ENCODE results near the gene PRDM12. TPM values are rescaled to one million over a fixed set of nuclear protein-coding genes. Genes with fewer than 3 reads are reported as not detected.

Gene PRDM12
- total and polyA plus RNA-seq, 2 donors (not counting 1 experiment from before 2014, with no cell fraction given) = not detected

DNA sequence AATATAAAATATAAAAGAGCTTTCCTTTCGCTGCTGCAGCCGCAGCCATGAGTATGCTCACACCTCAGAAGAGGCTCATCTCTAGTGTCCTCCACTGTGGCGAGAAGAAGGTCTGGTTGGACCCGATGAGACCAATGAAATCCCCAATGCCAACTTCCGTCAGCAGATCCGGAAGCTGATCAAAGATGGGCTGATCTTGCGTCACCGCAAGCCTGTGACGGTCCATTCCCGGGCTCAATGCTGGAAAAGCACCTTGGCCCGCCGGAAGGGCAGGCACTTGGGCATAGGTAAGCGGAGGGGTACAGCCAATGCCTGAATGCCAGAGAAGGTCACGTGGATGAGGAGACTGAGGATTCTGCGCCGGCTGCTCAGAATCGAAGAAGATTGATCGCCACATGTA lies 12.6 kb upstream of the PRDM12 start:
- TF ChIP-seq, protein P1, sequence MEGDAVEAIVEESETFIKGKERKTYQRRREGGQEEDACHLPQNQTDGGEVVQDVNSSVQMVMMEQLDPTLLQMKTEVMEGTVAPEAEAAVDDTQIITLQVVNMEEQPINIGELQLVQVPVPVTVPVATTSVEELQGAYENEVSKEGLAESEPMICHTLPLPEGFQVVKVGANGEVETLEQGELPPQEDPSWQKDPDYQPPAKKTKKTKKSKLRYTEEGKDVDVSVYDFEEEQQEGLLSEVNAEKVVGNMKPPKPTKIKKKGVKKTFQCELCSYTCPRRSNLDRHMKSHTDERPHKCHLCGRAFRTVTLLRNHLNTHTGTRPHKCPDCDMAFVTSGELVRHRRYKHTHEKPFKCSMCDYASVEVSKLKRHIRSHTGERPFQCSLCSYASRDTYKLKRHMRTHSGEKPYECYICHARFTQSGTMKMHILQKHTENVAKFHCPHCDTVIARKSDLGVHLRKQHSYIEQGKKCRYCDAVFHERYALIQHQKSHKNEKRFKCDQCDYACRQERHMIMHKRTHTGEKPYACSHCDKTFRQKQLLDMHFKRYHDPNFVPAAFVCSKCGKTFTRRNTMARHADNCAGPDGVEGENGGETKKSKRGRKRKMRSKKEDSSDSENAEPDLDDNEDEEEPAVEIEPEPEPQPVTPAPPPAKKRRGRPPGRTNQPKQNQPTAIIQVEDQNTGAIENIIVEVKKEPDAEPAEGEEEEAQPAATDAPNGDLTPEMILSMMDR (IDR thresholded peaks at IDR 0.05) = no peak
- no peak for TF ChIP-seq EZH2 (IDR thresholded peaks at IDR 0.05; ENCODE audit: borderline replicate concordance, insufficient read depth, low read depth, low read length, poor library complexity, severe bottlenecking)
- CTCF ChIA-PET = no interaction called here
- POLR2A ChIA-PET = no interaction called here

GRCh38 chr9:130654879-130655278 lies 9.5 kb upstream of the PRDM12 start:
- WGBS (ENCODE audit: insufficient coverage) = 93% methylated on average over 2 of the region's 6 CpGs
- POLR2A ChIA-PET = no interaction called here

More for the DNA sequence above, 12.6 kb upstream of the PRDM12 start:
- Histone ChIP-seq H3K79me2 (ENCODE audit: control insufficient read depth, insufficient read depth, low read length) (no peaks in the 10 kb centered on the region), H3K36me3 (replicated peaks in 1 of 2; ENCODE audit: control extremely low read depth in 1 of 2, control insufficient read depth in 1 of 2, extremely low read depth in 1 of 2, insufficient read depth in 2 of 2, low read length in 1 of 2) (no peaks in the 10 kb centered on the region), H3K4me2 (replicated peaks; ENCODE audit: low read depth, low read length, poor library complexity, severe bottlenecking) (no peak overlapping the region), H3K9ac (ENCODE audit: low read length) (no peak overlapping the region), H2AFZ (ENCODE audit: insufficient read depth, low read depth, low read length, poor library complexity, severe bottlenecking) (no peak overlapping the region), H3K4me1 (ENCODE audit: control insufficient read depth in 2 of 2, insufficient read depth in 2 of 2, low read length in 2 of 2) (no peaks in the 10 kb centered on the region), H3K27me3 (replicated peaks in 1 of 4; ENCODE audit: control extremely low read depth in 1 of 4, control insufficient read depth in 3 of 4, insufficient read depth in 4 of 4, low read length in 3 of 4) (peaks cover 0 to 8% (median 1%) of the 10 kb centered on the region in 4 experiments), H3K9me3 (ENCODE audit: control extremely low read depth in 1 of 3, control insufficient read depth in 2 of 3, insufficient read depth in 1 of 3, low read length in 2 of 3) (peaks cover 0 to 4% (median 0%) of the 10 kb centered on the region in 3 donors), H4K20me1 (ENCODE audit: control insufficient read depth, insufficient read depth, low read length, poor library complexity, severe bottlenecking) (no peaks in the 10 kb centered on the region), H3K4me3 (ENCODE audit: control extremely low read depth in 1 of 5, extremely low read depth in 1 of 5, insufficient read depth in 1 of 5, low read depth in 2 of 5, low read length in 4 of 5) (no peak overlapping the region), H3K27ac (ENCODE audit: low read length in 2 of 2) (no peak overlapping the region)
- Mint-ChIP-seq H3K4me3 (no peak overlapping the region), H3K9me3 (ENCODE audit: insufficient read depth) (no peaks in the 10 kb centered on the region), H3K27me3 (peaks cover 21% of the 10 kb centered on the region), H3K27ac (no peak overlapping the region), H3K4me1 (no peaks in the 10 kb centered on the region)
- no peak for DNase-seq
- ATAC-seq (ENCODE audit: low read depth) = no peak
- intact Hi-C loops (cut with micrococcal nuclease) = no loop called here
- 94% methylated on average over 14 of the region's 18 CpGs for WGBS (ENCODE audit: insufficient coverage)

More at GRCh38 chr9:130654879-130655278, 9.5 kb upstream of the PRDM12 start:
- Histone ChIP-seq H3K4me2 (replicated peaks; ENCODE audit: low read depth, low read length, poor library complexity, severe bottlenecking) (no peak overlapping the region), H4K20me1 (ENCODE audit: control insufficient read depth, insufficient read depth, low read length, poor library complexity, severe bottlenecking) (no peaks in the 10 kb centered on the region), H3K36me3 (replicated peaks in 1 of 2; ENCODE audit: control extremely low read depth in 1 of 2, control insufficient read depth in 1 of 2, extremely low read depth in 1 of 2, insufficient read depth in 2 of 2, low read length in 1 of 2) (no peaks in the 10 kb centered on the region), H3K27me3 (replicated peaks in 1 of 4; ENCODE audit: control extremely low read depth in 1 of 4, control insufficient read depth in 3 of 4, insufficient read depth in 4 of 4, low read length in 3 of 4) (peaks cover 0 to 30% (median 8%) of the 10 kb centered on the region in 4 experiments), H3K4me1 (ENCODE audit: control insufficient read depth in 2 of 2, insufficient read depth in 2 of 2, low read length in 2 of 2) (peaks cover 2 to 7% of the 10 kb centered on the region in 2 donors), H3K27ac (ENCODE audit: low read length in 2 of 2) (no peak overlapping the region), H3K79me2 (ENCODE audit: control insufficient read depth, insufficient read depth, low read length) (no peaks in the 10 kb centered on the region), H2AFZ (ENCODE audit: insufficient read depth, low read depth, low read length, poor library complexity, severe bottlenecking) (no peak overlapping the region), H3K9me3 (ENCODE audit: control extremely low read depth in 1 of 3, control insufficient read depth in 2 of 3, insufficient read depth in 1 of 3, low read length in 2 of 3) (peaks cover 0 to 5% (median 0%) of the 10 kb centered on the region in 3 donors), H3K9ac (ENCODE audit: low read length) (no peak overlapping the region), H3K4me3 (ENCODE audit: control extremely low read depth in 1 of 5, extremely low read depth in 1 of 5, insufficient read depth in 1 of 5, low read depth in 2 of 5, low read length in 4 of 5) (no peak overlapping the region)
- ATAC-seq (ENCODE audit: low read depth) (no peak), DNase-seq (no peak)
- Mint-ChIP-seq H3K27me3 (peaks cover 32% of the 10 kb centered on the region), H3K9me3 (ENCODE audit: insufficient read depth) (no peaks in the 10 kb centered on the region), H3K4me1 (peaks cover 4% of the 10 kb centered on the region), H3K27ac (no peak overlapping the region), H3K4me3 (no peak overlapping the region)
- CTCF ChIA-PET = no interaction called here
- no peak for TF ChIP-seq EZH2 (IDR thresholded peaks at IDR 0.05; ENCODE audit: borderline replicate concordance, insufficient read depth, low read depth, low read length, poor library complexity, severe bottlenecking)
- TF ChIP-seq, protein P1 (IDR thresholded peaks at IDR 0.05) = no peak
- intact Hi-C loops (cut with micrococcal nuclease) = no loop called here
